Left ventricle myocardium inferior (tissue), 1 donor: Measurements from ENCODE around the gene VAMP2. TPM values are rescaled to one million over a fixed set of nuclear protein-coding genes. Genes with fewer than 3 reads are reported as not detected.

ENCODE experiments used
- DNase-seq: peaks from one replicate; pipeline ENCODE4 v3.0.0-alpha.2; 2020
- H3K27ac ChIP-seq: fragments of 200-600 bp; replicated peaks from 2 replicates; pipeline ENCODE4 v1.8.0; 2021
- H3K27me3 ChIP-seq: fragments of 200-600 bp; 2 replicates; pipeline ENCODE4 v1.8.0; 2021; ENCODE audit warnings: low read depth
- H3K36me3 ChIP-seq: fragments of 200-600 bp; 2 replicates; pipeline ENCODE4 v1.8.0; 2021
- H3K4me1 ChIP-seq: fragments of 200-600 bp; 2 replicates; pipeline ENCODE4 v1.8.0; 2021
- H3K4me3 ChIP-seq: fragments of 200-600 bp; 2 replicates; pipeline ENCODE4 v1.8.0; 2021; ENCODE audit warnings: mild to moderate bottlenecking, moderate library complexity
- H3K9me3 ChIP-seq: fragments of 200-600 bp; replicated peaks from 2 replicates; pipeline ENCODE4 v1.8.0; 2021
- CTCF ChIP-seq: fragments of 200-600 bp; IDR thresholded peaks from 2 replicates; pipeline ENCODE4 v1.8.0; 2021; ENCODE audit warnings: antibody characterized with exemption, mild to moderate bottlenecking, borderline replicate concordance
- intact Hi-C: fragments of 100-400 bp; cut with micrococcal nuclease; formaldehyde crosslinking; loops from one replicate; pipeline ENCODE4 v1.11.0; 2022
- total RNA-seq: library from RNA; stranded (reverse); fragmentation: NEBNext Ultra II Directional; extraction: Animal tissue kit (Norgen Biotek cat#: 25700); gene quantifications from one replicate; pipeline ENCODE4 v1.2.1, GENCODE V29; 2021
- donor health status: DM: no; HTN: yes; CAD: no; lungs with severe emphysema.

The VAMP2 gene
- total RNA-seq, 1 donor from 2014 or later, result 59.6 TPM

- Histone ChIP-seq H3K4me1 (peaks cover 67% of the 10 kb centered on the region), H3K9me3 (no peaks in the 10 kb centered on the region), H3K27me3 (no peaks in the 10 kb centered on the region), H3K36me3 (peaks cover 24% of the 10 kb centered on the region), H3K4me3 (peak overlapping the region; percentile 95), H3K27ac (peak overlapping the region; percentile 100)
- DNase-seq, result peak; percentile 32
- intact Hi-C loops, result no loop called here
- TF ChIP-seq CTCF, result no peak
These were observed 539 bp upstream of the VAMP2 start for GRCh38 chr17:8162997-8163977.

GRCh38 chr17:8161289-8162232 lies 1.2 kb downstream of the VAMP2 start:
- intact Hi-C loops, result no loop called here

GRCh38 chr17:8160741-8161221 lies 2.0 kb downstream of the VAMP2 start:
- TF ChIP-seq CTCF, result no peak
- Histone ChIP-seq H3K27ac (peak overlapping the region; percentile 100), H3K4me3 (peak overlapping the region; percentile 95), H3K36me3 (peaks cover 24% of the 10 kb centered on the region), H3K9me3 (no peaks in the 10 kb centered on the region), H3K27me3 (no peaks in the 10 kb centered on the region), H3K4me1 (peaks cover 86% of the 10 kb centered on the region)
- intact Hi-C loops, result no loop called here
- DNase-seq, result no peak

More at GRCh38 chr17:8161289-8162232, 1.2 kb downstream of the VAMP2 start:
- Histone ChIP-seq H3K36me3 (peaks cover 24% of the 10 kb centered on the region), H3K27ac (peak overlapping the region; percentile 100), H3K4me3 (peak overlapping the region; percentile 95), H3K9me3 (no peaks in the 10 kb centered on the region), H3K27me3 (no peaks in the 10 kb centered on the region), H3K4me1 (peaks cover 83% of the 10 kb centered on the region)
- no peak for TF ChIP-seq CTCF
- DNase-seq, result peak; percentile 16

GRCh38 chr17:8160224-8160577 lies 2.5 kb downstream of the VAMP2 start:
- Histone ChIP-seq H3K27ac (peak overlapping the region; percentile 100), H3K9me3 (no peaks in the 10 kb centered on the region), H3K27me3 (no peaks in the 10 kb centered on the region), H3K4me3 (no peak overlapping the region), H3K36me3 (peaks cover 24% of the 10 kb centered on the region), H3K4me1 (peaks cover 91% of the 10 kb centered on the region)
- DNase-seq, result no peak
- intact Hi-C loops, result no loop called here
- no peak for TF ChIP-seq CTCF
